HG02678 (cell line): ENCODE measurements around the gene ADAMTS9.
"Not testable (repeated sequence)": the region's sequence is repeated elsewhere in the genome, so short reads cannot be mapped to it uniquely, and the experiment has no call there.

Experiments
- ATAC-seq: cut with Tn5 transposase; IDR thresholded peaks from one replicate; pipeline ENCODE4 v1.9.1; 2021; ENCODE audit warnings: mild to moderate bottlenecking, moderate library complexity; ENCODE audit not compliant: unreplicated experiment

The ADAMTS9 gene

GRCh38 chr3:64550745-64551144 is 137.1 kb downstream of the ADAMTS9 start:
- no peak for ATAC-seq

GRCh38 chr3:64549869-64550268 is 137.9 kb downstream of the ADAMTS9 start:
- no peak for ATAC-seq

- ATAC-seq, result no peak
Observed at GRCh38 chr3:64548200-64548889, 139.5 kb downstream of the ADAMTS9 start.

DNA sequence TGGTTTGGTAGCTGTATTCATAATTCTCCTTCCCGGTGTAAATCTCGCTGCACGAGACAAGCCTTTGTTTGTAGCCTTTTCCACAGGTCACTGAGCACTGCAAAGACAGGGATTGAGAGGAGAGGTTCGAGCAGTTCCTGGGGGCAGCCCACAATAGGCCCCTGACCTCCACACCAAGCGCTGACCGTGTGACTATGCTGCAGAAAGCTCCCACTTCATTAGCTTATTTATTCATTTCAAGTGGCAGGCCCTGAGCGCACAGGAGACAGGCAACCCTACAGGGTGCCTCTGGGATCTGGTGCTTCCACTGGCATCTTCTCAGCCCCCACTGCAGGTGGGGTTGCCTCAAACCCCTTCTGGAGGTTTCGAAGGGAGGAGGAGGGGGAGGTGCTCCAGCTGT is 140.9 kb downstream of the ADAMTS9 start:
- no peak for ATAC-seq

DNA sequence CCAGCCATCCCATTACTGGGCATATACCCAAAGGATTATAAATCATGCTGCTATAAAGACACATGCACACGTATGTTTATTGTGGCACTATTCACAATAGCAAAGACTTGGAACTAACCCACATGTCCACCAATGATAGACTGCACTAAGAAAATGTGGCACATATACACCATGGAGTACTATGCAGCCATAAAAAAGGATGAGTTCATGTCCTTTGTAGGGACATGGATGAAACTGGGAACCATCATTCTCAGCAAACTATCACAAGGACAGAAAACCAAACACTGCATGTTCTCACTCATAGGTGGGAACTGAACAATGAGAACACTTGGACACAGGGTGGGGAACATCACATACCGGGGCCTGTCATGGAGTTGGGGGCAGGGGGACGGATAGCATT is 142.6 kb downstream of the ADAMTS9 start:
- ATAC-seq, result not testable (repeated sequence)

GRCh38 chr3:64541803-64542202 is 146.0 kb downstream of the ADAMTS9 start:
- ATAC-seq, result no peak

- ATAC-seq, result no peak
Observed at GRCh38 chr3:64539451-64540196, 148.2 kb downstream of the ADAMTS9 start.

DNA sequence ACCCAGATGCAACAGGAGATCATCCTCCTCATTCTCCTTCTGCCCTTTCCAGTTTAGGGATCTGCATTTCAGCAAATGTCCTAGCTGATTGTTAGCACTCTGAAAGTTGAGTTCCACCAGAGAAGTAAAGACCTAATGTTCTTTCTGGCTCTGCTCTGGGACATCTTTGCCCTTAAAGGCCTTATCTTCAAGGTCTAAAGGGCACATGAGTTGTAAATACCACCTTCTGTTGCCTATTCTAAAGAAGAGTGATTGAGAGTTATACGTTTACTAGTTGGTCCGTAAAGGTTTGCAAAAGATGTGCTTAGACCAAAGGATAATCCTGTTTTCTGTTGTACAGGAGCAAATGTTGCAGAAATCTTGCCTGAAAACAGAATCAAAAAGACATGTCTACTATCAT is 151.6 kb downstream of the ADAMTS9 start:
- no peak for ATAC-seq

- peak; percentile 97 for ATAC-seq
Observed at GRCh38 chr3:64533617-64534317, 154.0 kb downstream of the ADAMTS9 start.

DNA sequence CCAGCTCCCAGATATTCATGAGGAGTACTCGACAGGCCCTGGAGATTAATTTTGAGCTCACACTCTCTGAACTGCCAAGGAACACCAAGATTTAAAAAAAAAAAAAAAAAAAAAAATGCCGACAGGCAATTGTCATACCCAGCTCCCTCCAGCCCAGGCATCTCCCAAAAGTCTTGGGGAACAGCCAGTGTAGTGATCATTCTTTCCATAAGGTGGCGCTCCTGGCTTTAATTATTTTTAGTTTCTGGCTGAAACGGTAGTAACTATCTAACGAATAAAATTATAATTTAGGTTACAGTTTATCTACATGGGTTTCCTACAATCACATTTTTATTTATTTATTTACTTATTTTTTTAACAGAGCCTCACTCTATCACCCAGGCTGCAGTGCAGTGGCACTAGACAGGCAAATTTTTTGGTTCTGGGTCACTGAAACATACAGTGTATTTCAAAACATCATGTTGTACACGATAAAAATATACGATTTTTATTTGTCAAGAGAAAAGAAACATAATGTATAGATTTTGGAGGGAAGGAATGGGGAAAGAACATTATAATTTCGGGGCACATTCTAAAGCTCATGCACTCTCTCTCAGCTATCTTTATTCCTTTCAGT is 157.3 kb downstream of the ADAMTS9 start:
- no peak for ATAC-seq

GRCh38 chr3:64523324-64523723 is 164.5 kb downstream of the ADAMTS9 start:
- ATAC-seq, result no peak

GRCh38 chr3:64520334-64520733 is 167.5 kb downstream of the ADAMTS9 start:
- no peak for ATAC-seq

GRCh38 chr3:64518950-64519349 is 168.8 kb downstream of the ADAMTS9 start:
- no peak for ATAC-seq

GRCh38 chr3:64518496-64518895 is 169.3 kb downstream of the ADAMTS9 start:
- no peak for ATAC-seq

DNA sequence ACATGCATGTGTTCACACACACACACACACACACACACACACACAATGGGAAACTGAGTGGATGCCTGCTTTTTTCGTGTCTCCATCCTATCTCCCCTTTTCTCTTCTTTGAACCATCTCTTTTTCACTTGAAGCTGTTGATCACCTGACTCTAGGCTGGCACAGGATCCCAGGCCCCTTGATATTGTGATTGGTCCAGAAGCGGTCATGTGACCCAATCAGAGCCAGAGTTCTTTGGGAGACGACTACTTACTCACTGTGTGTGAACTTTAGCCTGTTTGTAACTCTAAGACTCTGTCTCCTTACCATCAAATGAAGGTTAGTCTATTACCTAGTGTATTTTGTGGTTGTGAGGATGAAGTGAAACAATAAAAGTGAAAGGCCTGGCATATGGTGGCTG is 172.9 kb downstream of the ADAMTS9 start:
- ATAC-seq, result no peak

- ATAC-seq, result no peak
Observed at GRCh38 chr3:64509206-64509605, 178.6 kb downstream of the ADAMTS9 start.

- ATAC-seq, result no peak
Observed at GRCh38 chr3:64508140-64508539, 179.7 kb downstream of the ADAMTS9 start.

GRCh38 chr3:64506255-64506654 is 181.5 kb downstream of the ADAMTS9 start:
- ATAC-seq, result no peak

DNA sequence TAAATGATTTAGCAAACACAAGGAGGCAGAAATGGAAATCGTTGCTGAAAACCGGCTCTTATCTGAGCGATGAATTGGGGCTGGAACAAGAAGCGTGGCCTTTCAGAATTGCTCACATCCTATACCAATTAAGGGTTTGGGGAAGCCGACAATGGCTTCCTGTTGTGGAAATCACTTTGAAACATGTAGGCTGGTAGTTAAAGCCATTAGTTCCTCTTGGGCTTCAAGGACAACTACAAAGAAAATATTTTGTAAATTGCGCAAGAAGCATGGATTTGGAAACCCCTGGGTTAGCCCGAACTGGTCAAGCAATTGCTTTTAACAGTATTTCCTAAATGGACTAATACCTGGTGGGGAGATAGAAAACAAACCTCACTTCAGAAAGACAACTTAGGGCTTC is 182.4 kb downstream of the ADAMTS9 start:
- no peak for ATAC-seq

GRCh38 chr3:64502284-64502683 is 185.5 kb downstream of the ADAMTS9 start:
- no peak for ATAC-seq

DNA sequence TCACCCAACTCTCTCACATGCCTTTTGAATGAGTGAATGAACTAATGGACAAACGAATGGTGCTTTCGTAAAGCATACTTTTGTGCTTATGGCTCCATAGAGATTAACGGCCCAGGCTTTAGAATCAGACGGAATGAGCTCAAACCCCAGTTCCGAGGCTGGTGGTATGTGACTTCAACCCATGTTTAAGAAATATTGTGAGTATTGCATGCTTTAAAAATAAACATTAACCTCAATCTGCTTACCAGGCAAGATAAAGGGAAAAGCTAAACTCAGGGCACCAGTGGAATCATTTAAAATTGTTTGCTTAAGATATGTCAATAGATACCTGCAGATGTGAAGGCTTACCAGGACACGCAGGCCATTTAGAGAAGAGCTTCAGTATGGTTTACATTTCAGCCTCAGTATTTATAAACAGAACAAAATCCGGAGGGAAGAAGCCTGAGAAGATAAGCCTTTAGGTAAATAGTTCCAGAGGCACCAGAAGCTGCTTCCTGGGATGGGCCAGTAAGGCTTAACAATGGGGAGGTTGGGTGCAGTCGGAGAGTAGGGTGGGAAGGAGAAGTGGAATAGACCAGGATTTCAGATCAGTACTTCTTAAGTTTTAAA is 186.4 kb downstream of the ADAMTS9 start:
- ATAC-seq, result no peak
